ENCODE measurements around the gene C19orf53. TPM values are rescaled to one million over a fixed set of nuclear protein-coding genes. Genes with fewer than 3 reads are reported as not detected.

The C19orf53 gene
- total and polyA plus RNA-seq, 11 donors = 79.3 to 435 (median 99.4) TPM

- TF ChIP-seq POLR2A (IDR thresholded peaks at IDR 0.05) (no peak), CTCF (IDR thresholded peaks at IDR 0.05) (no peak)
- Histone ChIP-seq H3K27ac (no peak overlapping the region), H3K27me3 (no peaks in the 10 kb centered on the region), H3K9me3 (no peaks in the 10 kb centered on the region), H3K36me3 (peaks cover 0 to 62% (median 25%) of the 10 kb centered on the region in 9 donors), H3K4me3 (no peak overlapping the region), H3K4me1 (peaks cover 0 to 15% (median 4%) of the 10 kb centered on the region in 12 donors)
- intact Hi-C loops (cut with DNase I) = loop anchor here in 1 of 10 donors (5.0 kb wide), 1 partner anchor 35 kb away; no protein-coding TSS in a partner anchor
- ATAC-seq = no peak
- 74 to 82% (median 76%) methylated on average over 4 of the region's 4 CpGs for WGBS, 4 donors
- no peak for DNase-seq
Observed at GRCh38 chr19:13827656-13828055, 53.4 kb downstream of the C19orf53 start.

Other genes with a start within 250 kb of the C19orf53 start
- gene MRI1, start 9.9 kb upstream of the C19orf53 start, total RNA-seq = 10 to 100 TPM; 12.2 to 36.9 (median 15.6) TPM
- gene MRI1, start 9.9 kb upstream of the C19orf53 start, polyA plus RNA-seq = 10 to 100 TPM in 1 of 2 donors, 1 to 10 TPM in 1; 9.0 to 16.6 TPM
- gene ZSWIM4, start 21.0 kb downstream of the C19orf53 start, total RNA-seq = 10 to 100 TPM in 1 of 9 donors, 1 to 10 TPM in 8; 2.0 to 10.9 (median 3.4) TPM
- 1 to 10 TPM; 1.3 to 2.7 TPM for gene ZSWIM4, start 21.0 kb downstream of the C19orf53 start, polyA plus RNA-seq
- gene NANOS3, start 102.7 kb downstream of the C19orf53 start, total RNA-seq = 1 to 10 TPM in 3 of 9 donors, under 1 TPM in 1, not detected in 5; 0.83 to 1.3 (median 1.1) TPM
- 1 to 10 TPM in 1 of 2 donors, under 1 TPM in 1; 0.36 to 1.7 TPM for gene NANOS3, start 102.7 kb downstream of the C19orf53 start, polyA plus RNA-seq
- 1 to 10 TPM in 1 of 9 donors, under 1 TPM in 6, not detected in 2; 0.23 to 1.2 (median 0.70) TPM for gene BRME1, start 131.7 kb downstream of the C19orf53 start, total RNA-seq
- 1 to 10 TPM in 1 of 2 donors, under 1 TPM in 1; 0.46 to 1.2 TPM for gene BRME1, start 131.7 kb downstream of the C19orf53 start, polyA plus RNA-seq
- gene CC2D1A, start 131.7 kb downstream of the C19orf53 start, total RNA-seq = 10 to 100 TPM; 14.4 to 36.3 (median 19.2) TPM
- gene CC2D1A, start 131.7 kb downstream of the C19orf53 start, polyA plus RNA-seq = 10 to 100 TPM; 19.5 to 29.2 TPM
- 1 to 10 TPM in 5 of 9 donors, under 1 TPM in 3, not detected in 1; 0.36 to 6.3 (median 1.5) TPM for gene PODNL1, start 164.0 kb downstream of the C19orf53 start, total RNA-seq
- 1 to 10 TPM; 1.6 to 1.7 TPM for gene PODNL1, start 164.0 kb downstream of the C19orf53 start, polyA plus RNA-seq
- 10 to 100 TPM in 8 of 9 donors, 1 to 10 TPM in 1; 8.4 to 21.4 (median 17.6) TPM for gene DCAF15, start 178.1 kb downstream of the C19orf53 start, total RNA-seq
- gene DCAF15, start 178.1 kb downstream of the C19orf53 start, polyA plus RNA-seq = 10 to 100 TPM; 24.3 to 25.8 TPM
- 10 to 100 TPM in 5 of 9 donors, 1 to 10 TPM in 4; 6.0 to 15.4 (median 11.6) TPM for gene RFX1, start 231.9 kb downstream of the C19orf53 start, total RNA-seq
- 1 to 10 TPM; 4.0 to 6.2 TPM for gene RFX1, start 231.9 kb downstream of the C19orf53 start, polyA plus RNA-seq